NCI-H69 (cell line): ENCODE measurements around the gene OR7C2.

Experiments used
- DNase-seq: peaks from one replicate; lab custom pipeline; 2025; lab: John Stamatoyannopoulos, UW

Gene OR7C2

DNA sequence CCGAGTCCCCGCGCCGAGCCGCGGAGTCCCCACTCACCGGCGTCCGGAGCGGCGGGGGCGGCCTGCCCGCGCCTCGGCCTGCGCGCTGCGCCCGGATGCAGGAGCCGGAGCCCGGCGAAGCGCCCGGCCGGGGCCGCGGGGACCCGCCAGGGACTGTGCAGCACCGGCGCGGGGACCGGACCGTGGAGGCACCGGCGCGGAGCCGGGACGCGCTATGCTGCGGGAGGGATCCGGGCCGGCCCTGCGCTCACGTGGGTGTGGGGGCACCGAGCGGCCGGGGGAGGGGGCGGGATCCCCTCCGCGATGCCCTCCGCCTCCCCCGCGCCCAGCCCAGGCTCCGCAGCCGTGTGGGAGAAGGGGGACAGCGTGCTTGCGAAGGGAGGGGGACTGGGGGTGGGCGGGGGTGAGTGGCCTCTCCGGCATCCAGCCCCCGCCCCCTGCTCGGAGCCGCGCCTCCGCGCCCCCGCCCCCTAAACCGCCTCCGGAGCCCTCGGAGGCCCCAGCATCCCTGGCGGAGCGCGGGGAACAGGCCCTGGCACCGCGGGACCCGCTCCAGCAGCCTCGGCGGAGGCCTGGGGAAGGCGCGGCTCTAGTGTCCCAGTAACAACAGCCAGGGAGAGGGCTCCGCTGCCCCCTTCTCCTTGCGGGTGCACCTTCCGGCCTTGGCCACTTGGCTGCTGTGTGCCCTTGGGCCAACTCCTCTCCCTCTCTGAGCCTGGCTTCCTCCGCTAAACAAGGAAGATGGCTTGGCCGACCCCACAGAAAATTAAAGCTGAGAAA lies 38.4 kb downstream of the OR7C2 start, which contains the start of gene SLC1A6:
Gene SLC1A6, minus strand, starts transcription at position 389 of the 780 bp plus-strand sequence. CDS start 6,954 bp downstream, outside the sequence.
- peak; percentile 8 for DNase-seq

DNA sequence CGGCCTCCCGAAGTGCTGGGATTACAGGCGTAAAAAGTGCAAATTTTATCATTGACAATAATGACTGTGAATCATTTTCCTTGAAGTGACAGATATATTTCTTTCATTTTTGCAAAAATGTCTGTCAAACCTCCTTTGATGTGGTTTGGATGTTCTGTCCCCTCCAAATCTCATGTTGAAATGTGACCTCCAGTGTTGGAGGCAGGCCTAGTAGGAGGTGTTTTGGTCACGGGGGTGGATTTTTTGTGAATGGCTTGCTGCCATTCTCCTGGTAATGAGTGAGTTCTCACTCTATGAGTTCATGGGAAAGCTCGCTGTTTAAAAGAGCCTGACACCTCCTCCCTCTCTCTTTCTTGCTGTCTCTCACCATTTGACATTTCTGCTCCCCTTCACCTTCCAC lies 43.8 kb downstream of the OR7C2 start:
- DNase-seq, result no peak
